NCI-H1930 (cell line): Measurements from ENCODE around the gene C15orf39.

Experiments
- DNase-seq, 2 experiments: peaks; one replicate each; lab custom pipeline; 2025; lab: John Stamatoyannopoulos, UW

C15orf39 gene

GRCh38 chr15:75197062-75197630, 4.5 kb upstream of the C15orf39 start:
- no peak for DNase-seq

GRCh38 chr15:75198560-75199356, 2.9 kb upstream of the C15orf39 start:
- DNase-seq, result peak in 1 of 2 experiments; percentile 36

GRCh38 chr15:75199357-75199940, 2.2 kb upstream of the C15orf39 start:
- no peak for DNase-seq

- DNase-seq, result no peak
Observed at GRCh38 chr15:75200391-75200764, 1.3 kb upstream of the C15orf39 start.

- no peak for DNase-seq
Observed at GRCh38 chr15:75200765-75201615, 692 bp upstream of the C15orf39 start.

- DNase-seq, result peak in 1 of 2 experiments; percentile 5
Observed at GRCh38 chr15:75202251-75203016, 752 bp downstream of the C15orf39 start.

GRCh38 chr15:75203017-75203907, 1.6 kb downstream of the C15orf39 start:
- DNase-seq, result no peak

GRCh38 chr15:75203908-75204263, 2.2 kb downstream of the C15orf39 start:
- DNase-seq, result no peak

- DNase-seq, result peak; percentile 24 to 46
Observed at GRCh38 chr15:75204340-75205063, 2.8 kb downstream of the C15orf39 start.

GRCh38 chr15:75205064-75205395, 3.3 kb downstream of the C15orf39 start:
- DNase-seq, result no peak

GRCh38 chr15:75206006-75206405, 4.3 kb downstream of the C15orf39 start:
- DNase-seq, result no peak

- no peak for DNase-seq
Observed at GRCh38 chr15:75206803-75207617, 5.3 kb downstream of the C15orf39 start.

GRCh38 chr15:75207618-75208500, 6.2 kb downstream of the C15orf39 start:
- no peak for DNase-seq

- no peak for DNase-seq
Observed at GRCh38 chr15:75208501-75209288, 7.0 kb downstream of the C15orf39 start.

- no peak for DNase-seq
Observed at GRCh38 chr15:75209289-75209676, 7.6 kb downstream of the C15orf39 start.

- no peak for DNase-seq
Observed at GRCh38 chr15:75210811-75211230, 9.1 kb downstream of the C15orf39 start.

GRCh38 chr15:75211436-75212199, 9.9 kb downstream of the C15orf39 start:
- DNase-seq, result no peak
